Stomach (tissue), 9 donors: ENCODE results near the gene NFU1. TPM values are rescaled to one million over a fixed set of nuclear protein-coding genes. Genes with fewer than 3 reads are reported as not detected.

Experiments
- DNase-seq, 2 donors: peaks; one replicate each; pipeline versions ENCODE4 v3.0.0 to v3.0.0-alpha.2; 2013 to 2019
- H3K27ac ChIP-seq, 5 donors: fragments of 200-600 bp in 4 of 5; sonication (generic) in 4 of 5; one replicate each; pipeline ENCODE4 v1.5.1; 2013 to 2019; ENCODE audit warnings: mild to moderate bottlenecking in 1 of 5, moderate library complexity in 1 of 5
- H3K27me3 ChIP-seq, 3 donors: fragments of 200-600 bp; sonication (generic); one replicate each; pipeline ENCODE4 v1.5.1; 2017 to 2019; ENCODE audit warnings: mixed run types in 1 of 3
- H3K36me3 ChIP-seq, 4 donors: fragments of 200-600 bp; sonication (generic); 1 replicate in 3 of 4; 2 replicates in 1 of 4; pipeline ENCODE4 v1.5.1; 2016 to 2019
- H3K4me1 ChIP-seq, 4 donors: fragments of 200-600 bp; sonication (generic); one replicate each; pipeline ENCODE4 v1.5.1; 2016 to 2019
- H3K4me3 ChIP-seq, 4 donors: fragments of 200-600 bp; sonication (generic) in 3 of 4; one replicate each; pipeline ENCODE4 v1.5.1; 2016 to 2019; ENCODE audit warnings: mild to moderate bottlenecking in 1 of 4
- H3K9me3 ChIP-seq, 4 donors: fragments of 200-600 bp; sonication (generic); one replicate each; pipeline ENCODE4 v1.5.1; 2016 to 2019
- CTCF ChIP-seq, 7 experiments: fragments of 450-650 bp in 4 of 7; fragments of 200-600 bp in 3 of 7; sonication (generic) in 3 of 7; IDR thresholded peaks; one replicate each; pipeline ENCODE4 v1.5.1; 2016 to 2019; ENCODE audit warnings: antibody characterized with exemption in 7 of 7, control low read depth in 2 of 7, mild to moderate bottlenecking in 1 of 7
- EP300 ChIP-seq: sonication (generic); formaldehyde crosslinking; IDR thresholded peaks from one replicate; pipeline ENCODE4 v1.6.1; 2017; ENCODE audit warnings: antibody characterized with exemption
- POLR2A ChIP-seq, 4 donors: fragments of 450-650 bp; IDR thresholded peaks; one replicate each; pipeline ENCODE4 v1.6.1; 2016; ENCODE audit warnings: antibody characterized with exemption in 4 of 4, control low read depth in 2 of 4, mild to moderate bottlenecking in 1 of 4, moderate library complexity in 1 of 4
- POLR2AphosphoS5 ChIP-seq, 3 donors: sonication (generic); formaldehyde crosslinking; IDR thresholded peaks; one replicate each; pipeline ENCODE4 v1.6.1; 2016; ENCODE audit warnings: antibody characterized with exemption in 3 of 3
- WGBS, 5 donors: extraction: QIAGEN DNeasy Blood & Tissue Kit in 3 of 5; methylation state at CpG; one replicate each; pipeline versions ENCODE4 v1.1.5 to v1.1.7; 2013 to 2018; 5-methylcytosine and 5-hydroxymethylcytosine counted together
- intact Hi-C: fragments of 100-400 bp; cut with DNase I; formaldehyde crosslinking; loops from one replicate; pipeline ENCODE4 v1.15.1; 2023; ENCODE audit warnings: low total_unique reads
- polyA plus RNA-seq, 3 donors: library from polyadenylated mRNA; stranded (reverse); fragments of 200-250 nt; gene quantifications; one replicate each; pipeline ENCODE4 v1.2.3, GENCODE V29; 2013
- total RNA-seq, 5 donors: library from RNA; depleted of rRNA; stranded (reverse); fragments of >200 nt; gene quantifications; one replicate each; pipeline versions ENCODE4 v1.1.0 to v1.2.3, GENCODE V29; 2014 to 2016
- donor health status: healthy with polysubstance abuse.
- donor health status: Bipolar disorder and iron deficiency.
- donor health status: healthy.

The NFU1 gene
- total and polyA plus RNA-seq, 8 donors = 14.7 to 62.7 (median 39.6) TPM

DNA sequence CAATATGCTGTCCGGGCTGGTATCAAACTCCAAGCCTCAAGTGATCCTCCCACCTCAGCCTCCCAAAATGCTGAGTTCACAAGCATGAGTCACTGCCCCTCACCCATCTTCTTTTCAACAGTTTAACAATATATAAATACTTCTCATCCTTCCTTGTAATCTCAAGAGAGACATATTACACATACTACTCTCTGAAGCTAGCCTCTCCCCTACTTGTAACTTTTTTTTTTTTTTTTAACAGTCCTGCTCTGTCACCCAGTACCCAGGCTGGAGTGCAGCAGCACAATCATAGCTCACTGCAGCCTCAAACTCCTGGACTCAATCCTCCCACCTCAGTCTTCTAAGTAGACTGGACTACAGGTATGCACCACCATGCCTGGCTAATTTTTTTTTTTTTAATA lies 55.9 kb downstream of the NFU1 start:
- TF ChIP-seq POLR2AphosphoS5 (IDR thresholded peaks at IDR 0.05) (no peak), CTCF (IDR thresholded peaks at IDR 0.05) (no peak), POLR2A (IDR thresholded peaks at IDR 0.05) (no peak), EP300 (no peak)
- no peaks in the 10 kb centered on the region for H3K27me3 ChIP-seq
- intact Hi-C loops = no loop called here
- no peak overlapping the region for H3K4me3 ChIP-seq
- no peaks in the 10 kb centered on the region for H3K9me3 ChIP-seq
- peak overlapping the region in 3 of 5 donors; percentile 62 to 93 (median 65) for H3K27ac ChIP-seq
- 65 to 100% (median 92%) methylated on average over 1 of the region's 1 CpG for WGBS, 5 donors
- peaks cover 14 to 79% (median 46%) of the 10 kb centered on the region in 4 donors for H3K4me1 ChIP-seq
- no peak for DNase-seq
- H3K36me3 ChIP-seq = peaks cover 0 to 6% (median 0%) of the 10 kb centered on the region in 4 donors

GRCh38 chr2:69380072-69380917 lies 56.9 kb downstream of the NFU1 start:
- intact Hi-C loops = no loop called here
- peaks cover 14 to 79% (median 51%) of the 10 kb centered on the region in 4 donors for H3K4me1 ChIP-seq

DNA sequence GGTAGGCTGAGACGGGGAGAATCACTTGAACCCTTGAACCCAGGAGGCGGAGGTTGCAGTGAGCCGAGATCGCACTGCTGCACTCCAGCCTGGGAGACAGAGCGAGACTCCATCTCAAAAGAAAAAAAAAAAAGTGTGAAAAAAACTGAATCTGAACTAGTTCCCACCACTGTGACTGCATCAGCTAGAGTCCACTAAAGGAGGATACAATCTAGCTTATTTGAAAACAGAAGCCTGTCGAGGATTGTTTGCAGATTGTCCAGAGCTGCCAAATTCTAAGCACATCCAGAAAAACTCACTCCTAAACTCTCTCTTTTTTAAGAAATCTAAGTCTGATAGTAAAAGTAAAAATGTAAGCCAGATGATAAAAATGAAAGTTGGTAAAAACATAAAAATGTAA lies 60.8 kb downstream of the NFU1 start:
- WGBS, 5 donors = 77 to 84% (median 80%) methylated on average over 6 of the region's 6 CpGs
- intact Hi-C loops = no loop called here
- no peaks in the 10 kb centered on the region for H3K9me3 ChIP-seq
- H3K27ac ChIP-seq = peak overlapping the region in 2 of 5 donors; percentile 17 to 30
- TF ChIP-seq EP300 (no peak), POLR2A (IDR thresholded peaks at IDR 0.05) (no peak), POLR2AphosphoS5 (IDR thresholded peaks at IDR 0.05) (no peak), CTCF (IDR thresholded peaks at IDR 0.05) (no peak)
- H3K4me1 ChIP-seq = peaks cover 4 to 50% (median 29%) of the 10 kb centered on the region in 4 donors
- DNase-seq = no peak
- H3K4me3 ChIP-seq = no peak overlapping the region
- peaks cover 15 to 30% (median 26%) of the 10 kb centered on the region in 4 donors for H3K36me3 ChIP-seq
- H3K27me3 ChIP-seq = no peaks in the 10 kb centered on the region

More at GRCh38 chr2:69380072-69380917, 56.9 kb downstream of the NFU1 start:
- no peak overlapping the region for H3K4me3 ChIP-seq
- H3K27me3 ChIP-seq = no peaks in the 10 kb centered on the region
- DNase-seq = no peak
- H3K36me3 ChIP-seq = peaks cover 0 to 6% (median 0%) of the 10 kb centered on the region in 4 donors
- H3K27ac ChIP-seq = peak overlapping the region in 1 of 5 donors; percentile 93
- no peaks in the 10 kb centered on the region for H3K9me3 ChIP-seq
- TF ChIP-seq CTCF (IDR thresholded peaks at IDR 0.05) = no peak
- no peak for TF ChIP-seq EP300
- TF ChIP-seq POLR2AphosphoS5 (IDR thresholded peaks at IDR 0.05) = no peak
- TF ChIP-seq POLR2A (IDR thresholded peaks at IDR 0.05) = no peak
- 89 to 91% (median 90%) methylated on average over 12 of the region's 12 CpGs for WGBS, 5 donors

GRCh38 chr2:69375494-69376353 lies 61.5 kb downstream of the NFU1 start:
- H3K27ac ChIP-seq = peak overlapping the region in 1 of 5 donors; percentile 30
- peak in 1 of 2 donors; percentile 58 for DNase-seq

More at GRCh38 chr2:69375494-69376353, 61.5 kb downstream of the NFU1 start:
- Histone ChIP-seq H3K4me1 (peaks cover 1 to 43% (median 24%) of the 10 kb centered on the region in 4 donors), H3K4me3 (no peak overlapping the region), H3K36me3 (peaks cover 22 to 36% (median 33%) of the 10 kb centered on the region in 4 donors), H3K27me3 (no peaks in the 10 kb centered on the region), H3K9me3 (no peaks in the 10 kb centered on the region)
- intact Hi-C loops = no loop called here
- TF ChIP-seq CTCF (IDR thresholded peaks at IDR 0.05) (peak in 5 of 7 experiments; percentile 18 to 54 (median 33)), POLR2A (IDR thresholded peaks at IDR 0.05) (no peak)
- WGBS, 5 donors = 51 to 57% (median 55%) methylated on average over 8 of the region's 8 CpGs
